ENCODE measurements around the gene POU2F3.

Gene POU2F3

DNA sequence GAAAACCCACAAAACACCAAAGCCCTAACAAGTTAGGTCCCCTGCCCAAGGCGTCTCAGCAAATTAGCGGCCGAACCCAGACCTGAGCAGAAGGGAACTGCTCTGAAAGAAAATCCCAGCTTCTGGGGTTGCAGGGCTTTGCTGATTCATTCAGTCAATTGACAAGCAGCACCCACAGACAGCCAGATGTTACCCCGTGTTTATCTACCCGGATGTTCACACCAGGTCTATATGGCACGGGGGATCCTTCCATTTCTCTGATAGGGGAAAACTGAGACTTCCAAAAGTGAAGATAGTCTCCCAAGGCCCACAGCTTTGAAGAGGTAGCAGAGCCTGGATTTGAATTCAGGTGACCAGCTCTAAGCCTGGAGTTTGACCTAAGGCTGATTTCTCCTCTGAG, 43.1 kb upstream of the POU2F3 start:
- WGBS (ENCODE audit: extremely low coverage, insufficient coverage, low lambda C conversion rate) = no CpG with 5 or more reads among the region's 6 CpGs
- Histone ChIP-seq H4K5ac (ENCODE audit: low read length) (no peak overlapping the region), H3K4me1 (ENCODE audit: control insufficient read depth, low read depth, low read length) (peaks cover 8% of the 10 kb centered on the region), H3K79me1 (ENCODE audit: low read length) (no peaks in the 10 kb centered on the region), H2BK5ac (ENCODE audit: low read length) (no peak overlapping the region), H3K79me2 (ENCODE audit: control insufficient read depth, insufficient read depth, low read length) (no peaks in the 10 kb centered on the region), H3K27ac (ENCODE audit: low read depth, low read length) (no peak overlapping the region), H2BK120ac (ENCODE audit: low read depth, low read length) (no peak overlapping the region), H3K27me3 (ENCODE audit: insufficient read depth, low read length, poor library complexity) (no peaks in the 10 kb centered on the region), H2BK15ac (replicated peaks; ENCODE audit: low read depth) (no peak overlapping the region), H4K8ac (ENCODE audit: low read depth, low read length) (no peak overlapping the region), H3K9ac (ENCODE audit: low read length) (peak overlapping the region; percentile 15), H3K4me2 (ENCODE audit: low read length) (no peak overlapping the region), H3K23ac (ENCODE audit: low read length) (no peak overlapping the region), H3K56ac (ENCODE audit: low read length) (peak overlapping the region; percentile 58), H3K4ac (ENCODE audit: low read depth, low read length) (no peak overlapping the region), H3K36me3 (ENCODE audit: control insufficient read depth, insufficient read depth, low read length) (no peaks in the 10 kb centered on the region), H2AK5ac (ENCODE audit: low read length) (no peak overlapping the region), H3K18ac (ENCODE audit: low read length) (no peak overlapping the region), H3K4me3 (ENCODE audit: low read length) (no peak overlapping the region)
- DNase-seq = no peak

DNA sequence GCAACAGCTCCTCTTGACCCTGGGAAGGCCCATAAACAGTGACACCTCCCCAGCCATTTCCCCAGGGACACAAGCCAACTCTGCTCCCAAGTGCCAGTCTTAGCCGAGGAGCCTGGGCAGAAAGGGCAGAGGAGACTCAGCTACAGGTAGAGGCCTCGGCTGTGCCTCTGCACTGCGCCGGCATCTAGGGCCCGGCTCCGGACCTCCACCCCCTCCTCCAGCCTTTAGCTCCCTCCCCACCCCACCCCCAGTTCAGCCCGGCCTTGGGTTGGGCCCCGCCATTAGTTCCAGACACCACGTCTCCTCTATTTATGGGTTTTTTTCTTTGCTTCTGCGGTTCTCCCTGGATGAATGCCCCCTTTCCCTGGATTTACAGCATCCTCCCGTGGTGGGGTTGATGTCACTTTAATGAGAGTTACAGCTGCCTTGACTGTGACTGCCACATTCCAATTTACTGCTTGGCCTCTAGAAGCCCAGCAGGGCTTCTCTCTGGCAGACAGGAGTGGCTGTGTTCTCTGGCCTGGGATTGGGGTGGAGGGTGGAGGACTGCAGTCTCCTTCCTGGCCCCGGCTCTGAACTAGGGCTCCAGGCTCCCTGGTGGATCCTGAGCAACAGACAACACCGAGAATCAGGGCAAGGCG, 42.6 kb upstream of the POU2F3 start:
- Histone ChIP-seq H4K8ac (ENCODE audit: low read depth, low read length) (no peak overlapping the region), H3K79me2 (ENCODE audit: control insufficient read depth, insufficient read depth, low read length) (no peaks in the 10 kb centered on the region), H2BK15ac (replicated peaks; ENCODE audit: low read depth) (no peak overlapping the region), H2BK5ac (ENCODE audit: low read length) (no peak overlapping the region), H3K23ac (ENCODE audit: low read length) (no peak overlapping the region), H3K27me3 (ENCODE audit: insufficient read depth, low read length, poor library complexity) (no peaks in the 10 kb centered on the region), H3K36me3 (ENCODE audit: control insufficient read depth, insufficient read depth, low read length) (no peaks in the 10 kb centered on the region), H2AK5ac (ENCODE audit: low read length) (no peak overlapping the region), H3K9ac (ENCODE audit: low read length) (peak overlapping the region; percentile 15), H3K4me2 (ENCODE audit: low read length) (no peak overlapping the region), H3K4me3 (ENCODE audit: low read length) (no peak overlapping the region), H2BK120ac (ENCODE audit: low read depth, low read length) (no peak overlapping the region), H4K5ac (ENCODE audit: low read length) (no peak overlapping the region), H3K4me1 (ENCODE audit: control insufficient read depth, low read depth, low read length) (peaks cover 8% of the 10 kb centered on the region), H3K18ac (ENCODE audit: low read length) (peak overlapping the region; percentile 55), H3K79me1 (ENCODE audit: low read length) (no peaks in the 10 kb centered on the region), H3K56ac (ENCODE audit: low read length) (peak overlapping the region; percentile 58), H3K4ac (ENCODE audit: low read depth, low read length) (no peak overlapping the region), H3K27ac (ENCODE audit: low read depth, low read length) (no peak overlapping the region)
- DNase-seq = peak; percentile 93
- WGBS (ENCODE audit: extremely low coverage, insufficient coverage, low lambda C conversion rate) = no CpG with 5 or more reads among the region's 14 CpGs

DNA sequence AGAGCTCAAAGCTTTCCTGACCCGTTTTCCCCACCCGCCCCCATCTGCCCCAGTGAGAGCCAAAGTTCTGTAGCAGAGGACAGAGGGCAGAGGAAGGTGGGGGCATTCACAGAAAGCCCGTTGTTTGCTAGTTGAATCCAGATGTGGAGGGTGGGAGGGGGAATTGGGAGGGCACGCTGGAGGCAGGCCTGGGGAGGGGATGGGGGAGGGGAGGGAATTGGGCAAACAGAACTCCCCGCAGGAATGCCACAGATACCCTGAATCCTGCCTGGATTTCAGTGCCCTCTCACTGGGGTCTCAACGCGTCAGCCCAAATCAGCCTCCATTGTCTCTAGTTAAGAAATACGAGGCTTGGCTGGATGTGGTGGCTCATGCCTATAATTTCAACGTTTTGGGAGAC, 42.0 kb upstream of the POU2F3 start:
- H2BK120ac ChIP-seq (ENCODE audit: low read depth, low read length) = no peak overlapping the region
- peaks cover 8% of the 10 kb centered on the region for H3K4me1 ChIP-seq (ENCODE audit: control insufficient read depth, low read depth, low read length)
- no peak overlapping the region for H3K23ac ChIP-seq (ENCODE audit: low read length)
- WGBS (ENCODE audit: extremely low coverage, insufficient coverage, low lambda C conversion rate) = no CpG with 5 or more reads among the region's 9 CpGs
- H3K9ac ChIP-seq (ENCODE audit: low read length) = no peak overlapping the region
- no peak overlapping the region for H3K4me2 ChIP-seq (ENCODE audit: low read length)
- H3K56ac ChIP-seq (ENCODE audit: low read length) = no peak overlapping the region
- H2BK5ac ChIP-seq (ENCODE audit: low read length) = no peak overlapping the region
- H3K79me1 ChIP-seq (ENCODE audit: low read length) = no peaks in the 10 kb centered on the region
- H3K27ac ChIP-seq (ENCODE audit: low read depth, low read length) = no peak overlapping the region
- no peak overlapping the region for H4K8ac ChIP-seq (ENCODE audit: low read depth, low read length)
- H2AK5ac ChIP-seq (ENCODE audit: low read length) = no peak overlapping the region
- no peak overlapping the region for H2BK15ac ChIP-seq (replicated peaks; ENCODE audit: low read depth)
- H3K27me3 ChIP-seq (ENCODE audit: insufficient read depth, low read length, poor library complexity) = no peaks in the 10 kb centered on the region
- H3K79me2 ChIP-seq (ENCODE audit: control insufficient read depth, insufficient read depth, low read length) = no peaks in the 10 kb centered on the region
- H3K4me3 ChIP-seq (ENCODE audit: low read length) = no peak overlapping the region
- H4K5ac ChIP-seq (ENCODE audit: low read length) = no peak overlapping the region
- H3K4ac ChIP-seq (ENCODE audit: low read depth, low read length) = no peak overlapping the region
- H3K36me3 ChIP-seq (ENCODE audit: control insufficient read depth, insufficient read depth, low read length) = no peaks in the 10 kb centered on the region
- DNase-seq = no peak
- H3K18ac ChIP-seq (ENCODE audit: low read length) = peak overlapping the region; percentile 55

DNA sequence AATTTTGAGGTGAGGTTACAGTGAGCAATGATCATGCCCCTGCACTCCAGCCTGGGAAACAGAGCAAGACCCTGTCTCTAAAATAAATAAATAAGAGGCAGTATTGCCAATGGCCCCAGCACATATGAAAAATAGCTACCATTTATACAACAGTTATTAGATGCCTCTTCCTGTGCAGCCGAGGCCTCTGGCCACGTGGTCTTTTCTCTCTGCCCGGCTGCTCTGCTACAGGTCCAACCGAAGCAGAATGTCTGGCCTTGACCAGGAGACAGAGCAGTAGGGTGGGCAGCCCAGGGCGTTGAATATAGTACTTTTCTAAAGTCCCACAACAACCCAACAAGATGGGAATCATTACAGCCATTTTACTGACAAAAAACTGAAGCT, 41.5 kb upstream of the POU2F3 start:
- Histone ChIP-seq H3K4me3 (ENCODE audit: low read length) (no peak overlapping the region), H2BK5ac (ENCODE audit: low read length) (no peak overlapping the region), H3K56ac (ENCODE audit: low read length) (no peak overlapping the region), H3K9ac (ENCODE audit: low read length) (no peak overlapping the region), H3K18ac (ENCODE audit: low read length) (no peak overlapping the region), H3K79me2 (ENCODE audit: control insufficient read depth, insufficient read depth, low read length) (no peaks in the 10 kb centered on the region), H4K8ac (ENCODE audit: low read depth, low read length) (no peak overlapping the region), H3K36me3 (ENCODE audit: control insufficient read depth, insufficient read depth, low read length) (no peaks in the 10 kb centered on the region), H2BK15ac (replicated peaks; ENCODE audit: low read depth) (no peak overlapping the region), H4K5ac (ENCODE audit: low read length) (no peak overlapping the region), H3K27me3 (ENCODE audit: insufficient read depth, low read length, poor library complexity) (no peaks in the 10 kb centered on the region), H3K4me2 (ENCODE audit: low read length) (no peak overlapping the region), H3K4ac (ENCODE audit: low read depth, low read length) (no peak overlapping the region), H3K23ac (ENCODE audit: low read length) (no peak overlapping the region), H3K79me1 (ENCODE audit: low read length) (no peaks in the 10 kb centered on the region), H2BK120ac (ENCODE audit: low read depth, low read length) (no peak overlapping the region), H2AK5ac (ENCODE audit: low read length) (no peak overlapping the region), H3K27ac (ENCODE audit: low read depth, low read length) (no peak overlapping the region), H3K4me1 (ENCODE audit: control insufficient read depth, low read depth, low read length) (peaks cover 8% of the 10 kb centered on the region)
- no CpG with 5 or more reads among the region's 5 CpGs for WGBS (ENCODE audit: extremely low coverage, insufficient coverage, low lambda C conversion rate)
- no peak for DNase-seq

DNA sequence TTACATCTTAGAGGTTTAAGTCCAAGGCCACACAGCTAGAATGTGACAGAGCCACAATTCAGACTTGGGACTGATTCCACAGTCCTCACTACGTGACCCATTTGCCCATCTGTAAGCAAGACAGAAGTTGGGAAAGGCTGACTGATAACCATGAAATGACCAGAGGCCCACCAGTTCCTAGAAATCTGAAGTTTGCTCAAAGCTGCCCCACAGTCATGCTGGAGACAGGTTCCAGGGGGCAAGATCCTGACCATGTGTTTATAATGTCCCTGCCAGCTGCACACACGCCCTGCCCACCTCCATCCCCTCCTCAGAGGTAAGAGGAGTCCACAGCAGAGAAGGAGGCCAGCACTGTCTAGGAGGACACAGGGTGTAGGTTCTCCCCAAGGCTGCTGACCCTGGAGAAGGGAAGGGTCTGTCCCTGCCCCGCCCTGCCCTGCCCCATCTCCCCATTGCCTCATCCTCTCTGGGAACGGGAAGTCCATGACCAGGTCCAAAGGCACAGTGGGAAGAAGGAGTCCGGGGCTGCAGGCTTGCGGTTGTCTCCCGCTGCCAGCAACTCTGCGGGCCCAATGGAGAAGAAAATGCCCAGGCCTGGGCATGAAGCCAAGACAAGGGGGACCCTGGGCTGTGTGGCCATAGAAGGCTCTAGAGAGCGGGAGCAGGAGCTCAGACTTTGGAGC, 41.0 kb upstream of the POU2F3 start:
- no peak overlapping the region for H3K4me2 ChIP-seq (ENCODE audit: low read length)
- no peaks in the 10 kb centered on the region for H3K36me3 ChIP-seq (ENCODE audit: control insufficient read depth, insufficient read depth, low read length)
- H3K4ac ChIP-seq (ENCODE audit: low read depth, low read length) = no peak overlapping the region
- no peaks in the 10 kb centered on the region for H3K79me1 ChIP-seq (ENCODE audit: low read length)
- no peak overlapping the region for H3K23ac ChIP-seq (ENCODE audit: low read length)
- peaks cover 8% of the 10 kb centered on the region for H3K4me1 ChIP-seq (ENCODE audit: control insufficient read depth, low read depth, low read length)
- H2BK15ac ChIP-seq (replicated peaks; ENCODE audit: low read depth) = no peak overlapping the region
- H3K79me2 ChIP-seq (ENCODE audit: control insufficient read depth, insufficient read depth, low read length) = no peaks in the 10 kb centered on the region
- no peak overlapping the region for H3K4me3 ChIP-seq (ENCODE audit: low read length)
- no peak overlapping the region for H2BK5ac ChIP-seq (ENCODE audit: low read length)
- H3K18ac ChIP-seq (ENCODE audit: low read length) = no peak overlapping the region
- no peak overlapping the region for H4K5ac ChIP-seq (ENCODE audit: low read length)
- no peak overlapping the region for H2AK5ac ChIP-seq (ENCODE audit: low read length)
- DNase-seq = no peak
- no peak overlapping the region for H3K9ac ChIP-seq (ENCODE audit: low read length)
- no peaks in the 10 kb centered on the region for H3K27me3 ChIP-seq (ENCODE audit: insufficient read depth, low read length, poor library complexity)
- H4K8ac ChIP-seq (ENCODE audit: low read depth, low read length) = no peak overlapping the region
- no peak overlapping the region for H2BK120ac ChIP-seq (ENCODE audit: low read depth, low read length)
- no peak overlapping the region for H3K27ac ChIP-seq (ENCODE audit: low read depth, low read length)
- no peak overlapping the region for H3K56ac ChIP-seq (ENCODE audit: low read length)
- WGBS (ENCODE audit: extremely low coverage, insufficient coverage, low lambda C conversion rate) = no CpG with 5 or more reads among the region's 9 CpGs

DNA sequence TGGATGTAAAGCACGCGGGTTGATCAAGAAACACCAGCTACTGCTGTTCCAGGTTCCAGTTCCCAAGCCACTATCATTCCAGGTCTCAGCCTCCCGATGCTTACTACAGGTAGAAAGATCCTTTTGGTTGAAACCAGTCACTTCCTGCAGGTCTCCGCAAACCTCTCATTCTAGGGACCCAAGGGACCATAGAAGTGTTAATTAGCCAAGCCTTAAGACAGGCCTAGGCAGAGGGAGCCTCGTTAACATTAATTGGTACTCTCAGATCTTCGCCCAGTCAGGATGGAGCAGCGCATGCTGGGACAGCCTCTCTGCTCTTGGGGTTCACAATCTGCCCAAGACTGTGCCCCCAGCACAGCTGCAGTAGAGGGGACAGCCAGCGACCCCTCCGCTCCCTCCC, 40.3 kb upstream of the POU2F3 start:
- Histone ChIP-seq H3K4me1 (ENCODE audit: control insufficient read depth, low read depth, low read length) (peaks cover 8% of the 10 kb centered on the region), H3K27me3 (ENCODE audit: insufficient read depth, low read length, poor library complexity) (no peaks in the 10 kb centered on the region), H3K9ac (ENCODE audit: low read length) (no peak overlapping the region), H2BK120ac (ENCODE audit: low read depth, low read length) (no peak overlapping the region), H3K56ac (ENCODE audit: low read length) (no peak overlapping the region), H3K23ac (ENCODE audit: low read length) (no peak overlapping the region), H3K4ac (ENCODE audit: low read depth, low read length) (no peak overlapping the region), H4K5ac (ENCODE audit: low read length) (no peak overlapping the region), H3K18ac (ENCODE audit: low read length) (no peak overlapping the region), H3K36me3 (ENCODE audit: control insufficient read depth, insufficient read depth, low read length) (no peaks in the 10 kb centered on the region), H4K8ac (ENCODE audit: low read depth, low read length) (no peak overlapping the region), H2AK5ac (ENCODE audit: low read length) (no peak overlapping the region), H2BK5ac (ENCODE audit: low read length) (no peak overlapping the region), H3K4me3 (ENCODE audit: low read length) (no peak overlapping the region), H3K27ac (ENCODE audit: low read depth, low read length) (no peak overlapping the region), H3K4me2 (ENCODE audit: low read length) (no peak overlapping the region), H3K79me1 (ENCODE audit: low read length) (no peaks in the 10 kb centered on the region), H3K79me2 (ENCODE audit: control insufficient read depth, insufficient read depth, low read length) (no peaks in the 10 kb centered on the region), H2BK15ac (replicated peaks; ENCODE audit: low read depth) (no peak overlapping the region)
- no peak for DNase-seq
- WGBS (ENCODE audit: extremely low coverage, insufficient coverage, low lambda C conversion rate) = no CpG with 5 or more reads among the region's 9 CpGs

Data from mesendoderm (in vitro differentiated cells).